H1 (cell line): ENCODE data around the gene GTF2H3. TPM values are rescaled to one million over a fixed set of nuclear protein-coding genes. Genes with fewer than 3 reads are reported as not detected.

Experiments used
- CTCF ChIA-PET: fragments of 300-600 bp; sonication (Branson Sonifier 250); formaldehyde crosslinking; loops from one replicate; lab custom pipeline; 2021; ENCODE audit not compliant: partially characterized antibody; lab: Charles Lee
- POLR2A ChIA-PET: fragments of 300-600 bp; sonication (Branson Sonifier 250); formaldehyde crosslinking; loops from one replicate; lab custom pipeline; 2021; ENCODE audit warnings: inconsistent platforms; ENCODE audit not compliant: partially characterized antibody; lab: Charles Lee
- DNase-seq, 2 experiments: peaks; one replicate each; pipeline versions ENCODE4 v3.0.0 to v3.0.0-alpha.2; 2010 to 2022; ENCODE audit warnings: low spot score in 2 of 2, low read depth in 1 of 2, mixed read lengths in 1 of 2
- FAIRE-seq: peaks from 2 replicates; lab custom pipeline; 2011; peaks lifted over from hg19 to GRCh38; lab: Jason Lieb, UNC
- H2AFZ ChIP-seq: 2 replicates; pipeline ENCODE4 v1.8.1; 2012; ENCODE audit warnings: low read length, inconsistent platforms
- H2AK5ac ChIP-seq: 2 replicates; pipeline ENCODE4 v1.6.1; 2013; ENCODE audit warnings: low read depth, low read length
- H2BK120ac ChIP-seq: replicated peaks from 2 replicates; pipeline ENCODE3; 2013; ENCODE audit warnings: low read depth, low read length, inconsistent platforms
- H2BK12ac ChIP-seq: 2 replicates; pipeline ENCODE4 v1.6.1; 2013; ENCODE audit warnings: low read depth, low read length
- H2BK15ac ChIP-seq: 2 replicates; pipeline ENCODE4 v1.6.1; 2013; ENCODE audit warnings: low read length
- H2BK20ac ChIP-seq: 2 replicates; pipeline ENCODE4 v1.6.1; 2013; ENCODE audit warnings: low read length
- H2BK5ac ChIP-seq: 2 replicates; pipeline ENCODE4 v1.6.1; 2013; ENCODE audit warnings: low read depth, low read length
- H3K14ac ChIP-seq: 2 replicates; pipeline ENCODE4 v1.6.1; 2013; ENCODE audit warnings: inconsistent platforms; ENCODE audit not compliant: insufficient read length
- H3K18ac ChIP-seq: 2 replicates; pipeline ENCODE4 v1.6.1; 2013; ENCODE audit warnings: low read length; ENCODE audit errors: extremely low read depth
- H3K23ac ChIP-seq: 2 replicates; pipeline ENCODE4 v1.6.1; 2013; ENCODE audit warnings: inconsistent platforms; ENCODE audit not compliant: insufficient read length
- H3K23me2 ChIP-seq: 2 replicates; pipeline ENCODE4 v1.6.1; 2013; ENCODE audit warnings: low read depth, low read length
- H3K27ac ChIP-seq: 2 replicates; pipeline ENCODE4 v1.6.1; 2011; ENCODE audit warnings: low read depth, low read length, inconsistent platforms
- H3K27me3 ChIP-seq, 4 experiments: replicated peaks in 1 of 4; 1 replicate in 1 of 4; 2 replicates in 3 of 4; pipeline versions ENCODE4 v1.6.1 to v1.8.1; 2011 to 2013; ENCODE audit warnings: low read length in 3 of 4, mild to moderate bottlenecking in 3 of 4, inconsistent platforms in 2 of 4, mixed read lengths in 2 of 4, moderate library complexity in 1 of 4; ENCODE audit not compliant: control insufficient read depth in 3 of 4, insufficient read depth in 3 of 4; ENCODE audit errors: extremely low read depth in 1 of 4
- H3K36me3 ChIP-seq, 4 experiments: 2 replicates each; pipeline versions ENCODE4 v1.6.1 to v1.8.1; 2011 to 2013; ENCODE audit warnings: mild to moderate bottlenecking in 4 of 4, low read length in 3 of 4, moderate library complexity in 2 of 4, control low read depth in 1 of 4, inconsistent platforms in 1 of 4; ENCODE audit not compliant: insufficient read depth in 4 of 4, control insufficient read depth in 2 of 4
- H3K4ac ChIP-seq: replicated peaks from 2 replicates; pipeline ENCODE3; 2013; ENCODE audit warnings: low read length, low read depth, mixed read lengths, inconsistent platforms; ENCODE audit not compliant: insufficient read length
- H3K4me1 ChIP-seq, 4 experiments: replicated peaks in 1 of 4; 1 replicate in 1 of 4; 2 replicates in 3 of 4; pipeline versions ENCODE4 v1.6.1 to v1.8.1; 2011 to 2013; ENCODE audit warnings: low read length in 3 of 4, inconsistent platforms in 2 of 4, mixed read lengths in 1 of 4; ENCODE audit not compliant: insufficient read depth in 4 of 4, control insufficient read depth in 3 of 4
- H3K4me2 ChIP-seq, 2 experiments: 2 replicates each; pipeline versions ENCODE4 v1.6.1 to v1.8.1; 2011 to 2013; ENCODE audit warnings: low read depth in 2 of 2, low read length in 2 of 2, control low read depth in 1 of 2, inconsistent platforms in 1 of 2, mild to moderate bottlenecking in 1 of 2; ENCODE audit not compliant: insufficient read depth in 1 of 2
- H3K4me3 ChIP-seq, 4 experiments: fragments of 200-600, 300-600 bp in 1 of 4; sonication (generic), shearing (Covaris generic), sonication (Bioruptor Twin) in 1 of 4; 2 replicates each; pipeline versions ENCODE4 v1.5.1 to v1.8.1; 2011 to 2016; ENCODE audit warnings: low read length in 4 of 4, low read depth in 3 of 4, control low read depth in 2 of 4, inconsistent platforms in 2 of 4, mild to moderate bottlenecking in 2 of 4, mixed read lengths in 1 of 4, moderate library complexity in 1 of 4; ENCODE audit not compliant: insufficient read depth in 2 of 4; ENCODE audit errors: extremely low read depth in 1 of 4
- H3K56ac ChIP-seq: replicated peaks from 2 replicates; pipeline ENCODE3; 2013; ENCODE audit warnings: low read depth, mild to moderate bottlenecking, mixed read lengths, low read length, inconsistent platforms; ENCODE audit not compliant: insufficient read length
- H3K79me1 ChIP-seq: 2 replicates; pipeline ENCODE4 v1.6.1; 2013; ENCODE audit warnings: low read depth, low read length, control low read depth
- H3K79me2 ChIP-seq, 2 experiments: 2 replicates each; pipeline versions ENCODE4 v1.6.1 to v1.8.1; 2012 to 2013; ENCODE audit warnings: low read length in 2 of 2, mild to moderate bottlenecking in 2 of 2, inconsistent platforms in 1 of 2; ENCODE audit not compliant: insufficient read depth in 2 of 2, control insufficient read depth in 1 of 2
- H3K9ac ChIP-seq, 4 experiments: replicated peaks in 1 of 4; 1 replicate in 1 of 4; 2 replicates in 3 of 4; pipeline versions ENCODE4 v1.6.1 to v1.8.1; 2011 to 2013; ENCODE audit warnings: low read depth in 3 of 4, low read length in 3 of 4, control low read depth in 2 of 4, mild to moderate bottlenecking in 2 of 4, moderate library complexity in 2 of 4, inconsistent platforms in 1 of 4; ENCODE audit errors: extremely low read depth in 1 of 4
- H3K9me3 ChIP-seq, 2 experiments: 2 replicates each; pipeline versions ENCODE4 v1.6.1 to v1.8.1; 2012 to 2013; ENCODE audit warnings: mild to moderate bottlenecking in 2 of 2, moderate library complexity in 2 of 2, control low read depth in 1 of 2, inconsistent platforms in 1 of 2, low read depth in 1 of 2, low read length in 1 of 2, mixed read lengths in 1 of 2; ENCODE audit not compliant: insufficient read depth in 2 of 2
- H4K20me1 ChIP-seq, 2 experiments: replicated peaks in 1 of 2; 2 replicates each; pipeline versions ENCODE3 to v1.8.1; 2011 to 2013; ENCODE audit warnings: inconsistent platforms in 2 of 2, low read length in 2 of 2, mild to moderate bottlenecking in 1 of 2; ENCODE audit not compliant: insufficient read depth in 2 of 2, control insufficient read depth in 1 of 2
- H4K5ac ChIP-seq: 2 replicates; pipeline ENCODE4 v1.6.1; 2013; ENCODE audit warnings: low read length, low read depth, mixed read lengths, inconsistent platforms; ENCODE audit not compliant: insufficient read length
- H4K8ac ChIP-seq: 2 replicates; pipeline ENCODE4 v1.8.0; 2013; ENCODE audit warnings: mild to moderate bottlenecking, moderate library complexity, low read length, inconsistent platforms; ENCODE audit not compliant: insufficient read depth; ENCODE audit errors: extremely low read depth
- H4K91ac ChIP-seq: replicated peaks from 2 replicates; pipeline ENCODE3; 2013; ENCODE audit warnings: low read length, mixed read lengths, inconsistent platforms; ENCODE audit not compliant: insufficient read length
- CBX5 ChIP-seq: fragments of 300-800, 300-1000 bp; sonication (generic); IDR thresholded peaks from 2 replicates; pipeline ENCODE4 v1.7.1; 2016; ENCODE audit warnings: antibody characterized with exemption, low read length, low read depth
- GABPA ChIP-seq: IDR thresholded peaks from 2 replicates; pipeline ENCODE4 v1.6.1; 2011; ENCODE audit warnings: mild to moderate bottlenecking, low read length, moderate library complexity, borderline replicate concordance; ENCODE audit not compliant: insufficient read depth
- HDAC6 ChIP-seq: IDR thresholded peaks from one replicate; pipeline ENCODE4 v1.7.1; 2012; ENCODE audit warnings: low read depth, mild to moderate bottlenecking, inconsistent platforms, low read length, moderate library complexity
- POU5F1 ChIP-seq: IDR thresholded peaks from 2 replicates; pipeline ENCODE4 v1.6.1; 2011; ENCODE audit warnings: low read depth, mild to moderate bottlenecking, low read length, moderate library complexity
- RXRA ChIP-seq: IDR thresholded peaks from 2 replicates; pipeline ENCODE4 v1.6.1; 2011; ENCODE audit warnings: low read depth, mild to moderate bottlenecking, low read length, moderate library complexity; ENCODE audit not compliant: insufficient read depth
- SP1 ChIP-seq: IDR thresholded peaks from 2 replicates; pipeline ENCODE4 v1.6.1; 2011; ENCODE audit warnings: low read depth, low read length
- YY1 ChIP-seq: IDR thresholded peaks from 2 replicates; pipeline ENCODE4 v1.6.1; 2011; ENCODE audit warnings: low read depth, mild to moderate bottlenecking, low read length
- WGBS, 2 experiments: shearing (Covaris generic) in 1 of 2; methylation state at CpG; one replicate each; pipeline versions ENCODE4 v1.1.6 to v1.1.7; 2013 to 2015; ENCODE audit warnings: low lambda C conversion rate in 2 of 2, mixed read lengths in 2 of 2, inconsistent platforms in 1 of 2, low coverage in 1 of 2, missing lambda C conversion rate in 1 of 2; ENCODE audit not compliant: insufficient replicate concordance in 2 of 2, insufficient coverage in 1 of 2, insufficient read length in 1 of 2; ENCODE audit errors: extremely low coverage in 1 of 2, missing lambda C conversion rate in 1 of 2; 5-methylcytosine and 5-hydroxymethylcytosine counted together
- polyA plus RNA-seq, 7 experiments: library from polyadenylated mRNA; depleted of rRNA in 3 of 7; stranded (reverse) in 5 of 7; unstranded in 2 of 7; fragments of >200 nt in 5 of 7; fragments of 200-250 nt in 2 of 7; gene quantifications; 1 replicate in 5 of 7; 2 replicates in 1 of 7; 4 replicates in 1 of 7; pipeline versions ENCODE4 v1.2.1 to v1.2.3, GENCODE V29; 2011 to 2013; ENCODE audit warnings: missing spikeins in 2 of 7, mixed read lengths in 2 of 7
- total RNA-seq: library from RNA; stranded (reverse); fragmentation: NEBNext Ultra II Directional; extraction: Animal tissue kit (Norgen Biotek cat#: 25700); gene quantifications from 2 replicates; pipeline ENCODE4 v1.2.1, GENCODE V29; 2021
- TF ChIP-seq, protein P1 (sequence below): IDR thresholded peaks from 2 replicates; pipeline ENCODE4 v1.6.1; 2011; ENCODE audit warnings: low read length, improper control_type of control experiment

The GTF2H3 gene
- total and polyA plus RNA-seq, 2 of the 8 experiments (the other 6 are each of a cell fraction or from before 2014, with no cell fraction given), result 21.0 to 32.1 TPM

DNA sequence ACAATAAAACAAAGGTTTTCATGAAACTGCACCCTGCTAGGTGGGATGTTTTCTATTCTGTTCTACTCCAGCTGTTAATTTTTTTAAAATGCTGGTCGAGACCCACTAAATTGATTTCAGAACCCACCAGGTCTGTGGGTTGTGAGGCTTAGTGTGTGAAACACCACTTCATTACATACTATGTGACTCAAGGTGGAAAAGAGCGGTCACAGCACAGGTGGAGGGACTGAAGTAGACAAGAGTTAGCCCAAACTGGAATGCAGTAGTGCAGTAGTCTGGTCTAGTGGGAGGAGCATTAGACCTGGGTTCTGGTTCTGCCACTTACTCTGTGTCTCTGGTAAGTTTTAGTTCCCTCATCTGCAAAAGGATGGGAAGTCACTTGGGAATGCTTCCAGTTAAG lies 19.5 kb upstream of the GTF2H3 start:
- Histone ChIP-seq H3K36me3 (peaks cover 41 to 86% (median 79%) of the 10 kb centered on the region in 4 experiments), H3K9ac (no peak overlapping the region), H3K79me1 (no peaks in the 10 kb centered on the region; the same call in 1 of the 2 replicates), H3K27me3 (no peaks in the 10 kb centered on the region), H3K4me1 (no peaks in the 10 kb centered on the region), H2BK12ac (no peak overlapping the region), H2BK5ac (no peak overlapping the region), H2BK20ac (no peak overlapping the region), H3K27ac (no peak overlapping the region), H3K18ac (no peak overlapping the region), H3K4me2 (no peak overlapping the region), H3K4ac (no peak overlapping the region), H3K56ac (no peak overlapping the region), H3K14ac (no peak overlapping the region), H4K8ac (no peak overlapping the region), H4K5ac (no peak overlapping the region), H3K9me3 (no peaks in the 10 kb centered on the region), H2AFZ (no peak overlapping the region), H4K20me1 (peaks cover 6 to 11% of the 10 kb centered on the region in 2 experiments), H2AK5ac (no peak overlapping the region), H3K4me3 (no peak overlapping the region), H2BK120ac (no peak overlapping the region), H3K23me2 (no peaks in the 10 kb centered on the region), H3K79me2 (no peaks in the 10 kb centered on the region; a peak in 1 of 4 replicates), H3K23ac (no peak overlapping the region), H4K91ac (no peak overlapping the region), H2BK15ac (no peak overlapping the region)
- DNase-seq (no peak), FAIRE-seq (no peak)
- ChIA-PET POLR2A (interaction anchor here (0.9 to 1.6 kb wide), 2 partner anchors 8 to 9 kb away, joined by 3 to 7 read pairs; no protein-coding TSS in a partner anchor), CTCF (no interaction called here)
- 100% methylated on average over 2 of the region's 2 CpGs; no CpG with 5 or more reads in 1 of the 2 experiments for WGBS, 2 experiments
- TF ChIP-seq POU5F1 (no peak), HDAC6 (no peak), SP1 (no peak), RXRA (no peak), GABPA (no peak), YY1 (no peak), CBX5 (no peak)
- TF ChIP-seq, protein P1, sequence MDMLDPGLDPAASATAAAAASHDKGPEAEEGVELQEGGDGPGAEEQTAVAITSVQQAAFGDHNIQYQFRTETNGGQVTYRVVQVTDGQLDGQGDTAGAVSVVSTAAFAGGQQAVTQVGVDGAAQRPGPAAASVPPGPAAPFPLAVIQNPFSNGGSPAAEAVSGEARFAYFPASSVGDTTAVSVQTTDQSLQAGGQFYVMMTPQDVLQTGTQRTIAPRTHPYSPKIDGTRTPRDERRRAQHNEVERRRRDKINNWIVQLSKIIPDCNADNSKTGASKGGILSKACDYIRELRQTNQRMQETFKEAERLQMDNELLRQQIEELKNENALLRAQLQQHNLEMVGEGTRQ, result no peak
